ENCODE data around the gene KIAA1328. TPM values are rescaled to one million over a fixed set of nuclear protein-coding genes. Genes with fewer than 3 reads are reported as not detected.

The KIAA1328 gene
- total and polyA plus RNA-seq, 7 donors = 1.3 to 4.4 (median 3.5) TPM

DNA sequence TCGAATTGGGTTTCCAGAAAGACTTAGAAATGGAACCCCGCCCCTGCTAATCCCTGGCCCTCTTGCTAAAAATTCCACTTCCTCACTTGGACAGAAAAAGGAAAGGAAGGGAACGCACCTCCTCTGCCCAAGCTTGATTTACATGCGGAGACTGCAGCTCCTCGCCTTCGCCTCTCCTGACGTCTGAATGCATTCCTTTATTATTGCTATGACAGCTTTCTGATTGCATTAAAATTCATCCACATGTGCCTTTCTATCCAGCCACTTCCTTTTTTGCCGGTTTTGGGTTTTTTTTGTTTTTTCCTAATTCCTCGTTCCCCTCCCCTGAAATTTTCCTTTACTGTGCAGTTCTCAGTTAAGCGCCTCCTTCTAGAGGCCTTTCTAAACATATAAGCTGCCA is 448.9 kb downstream of the KIAA1328 start:
- H3K36me3 ChIP-seq (ENCODE audit: insufficient read depth in 1 of 2, low read depth in 1 of 2) = no peaks in the 10 kb centered on the region
- H3K27ac ChIP-seq = no peak overlapping the region
- H3K27me3 ChIP-seq (ENCODE audit: insufficient read depth in 3 of 3, low read length in 2 of 3) = peaks cover 0 to 54% (median 18%) of the 10 kb centered on the region in 3 donors
- intact Hi-C loops (cut with DNase I) = no loop called here
- WGBS, 3 donors = 58 to 66% (median 59%) methylated on average over 10 of the region's 10 CpGs
- H3K9me3 ChIP-seq = no peaks in the 10 kb centered on the region
- DNase-seq = no peak
- no peak for ATAC-seq
- H3K4me3 ChIP-seq = no peak overlapping the region
- no peaks in the 10 kb centered on the region for H3K4me1 ChIP-seq
- TF ChIP-seq, protein P1, sequence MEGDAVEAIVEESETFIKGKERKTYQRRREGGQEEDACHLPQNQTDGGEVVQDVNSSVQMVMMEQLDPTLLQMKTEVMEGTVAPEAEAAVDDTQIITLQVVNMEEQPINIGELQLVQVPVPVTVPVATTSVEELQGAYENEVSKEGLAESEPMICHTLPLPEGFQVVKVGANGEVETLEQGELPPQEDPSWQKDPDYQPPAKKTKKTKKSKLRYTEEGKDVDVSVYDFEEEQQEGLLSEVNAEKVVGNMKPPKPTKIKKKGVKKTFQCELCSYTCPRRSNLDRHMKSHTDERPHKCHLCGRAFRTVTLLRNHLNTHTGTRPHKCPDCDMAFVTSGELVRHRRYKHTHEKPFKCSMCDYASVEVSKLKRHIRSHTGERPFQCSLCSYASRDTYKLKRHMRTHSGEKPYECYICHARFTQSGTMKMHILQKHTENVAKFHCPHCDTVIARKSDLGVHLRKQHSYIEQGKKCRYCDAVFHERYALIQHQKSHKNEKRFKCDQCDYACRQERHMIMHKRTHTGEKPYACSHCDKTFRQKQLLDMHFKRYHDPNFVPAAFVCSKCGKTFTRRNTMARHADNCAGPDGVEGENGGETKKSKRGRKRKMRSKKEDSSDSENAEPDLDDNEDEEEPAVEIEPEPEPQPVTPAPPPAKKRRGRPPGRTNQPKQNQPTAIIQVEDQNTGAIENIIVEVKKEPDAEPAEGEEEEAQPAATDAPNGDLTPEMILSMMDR (IDR thresholded peaks at IDR 0.05) = no peak

Other genes with a start within 250 kb of the KIAA1328 start
- 10 to 100 TPM in 3 of 4 donors, 1 to 10 TPM in 1; 8.8 to 16.2 (median 13.5) TPM for gene TPGS2, start 125 bp upstream of the KIAA1328 start, total RNA-seq
- gene TPGS2, start 125 bp upstream of the KIAA1328 start, polyA plus RNA-seq = 10 to 100 TPM; 10.7 to 17.7 (median 13.5) TPM

Data from psoas muscle (tissue), 8 donors.